GM23248 (cell line): ENCODE measurements around the gene QKI. TPM values are rescaled to one million over a fixed set of nuclear protein-coding genes. Genes with fewer than 3 reads are reported as not detected.

Experiments
- DNase-seq: peaks from one replicate; pipeline ENCODE4 v3.0.0-alpha.2; 2015
- H2AFZ ChIP-seq: fragments of 200-600 bp; sonication (generic); 2 replicates; pipeline ENCODE4 v1.6.1; 2016; ENCODE audit warnings: antibody characterized with exemption
- H3F3A ChIP-seq: fragments of 200-600 bp; sonication (generic); 2 replicates; pipeline ENCODE4 v1.6.1; 2016; ENCODE audit warnings: mild to moderate bottlenecking, antibody characterized with exemption, mixed run types; ENCODE audit not compliant: insufficient read depth
- H3K27ac ChIP-seq: fragments of 200-600 bp; sonication (generic); 2 replicates; pipeline ENCODE4 v1.5.1; 2016; ENCODE audit warnings: mild to moderate bottlenecking
- H3K27me3 ChIP-seq: fragments of 200-600 bp; sonication (generic); replicated peaks from 2 replicates; pipeline ENCODE4 v1.6.1; 2016; ENCODE audit warnings: mild to moderate bottlenecking; ENCODE audit not compliant: insufficient read depth
- H3K36me3 ChIP-seq: fragments of 200-600 bp; sonication (generic); 2 replicates; pipeline ENCODE4 v1.6.1; 2016; ENCODE audit warnings: low read depth, mild to moderate bottlenecking
- H3K4me1 ChIP-seq: fragments of 200-600 bp; sonication (generic); 2 replicates; pipeline ENCODE4 v1.6.1; 2016; ENCODE audit warnings: mild to moderate bottlenecking; ENCODE audit not compliant: insufficient read depth
- H3K4me2 ChIP-seq: fragments of 200-600 bp; sonication (generic); one replicate; pipeline ENCODE4 v1.6.1; 2016; ENCODE audit warnings: mild to moderate bottlenecking; ENCODE audit not compliant: unreplicated experiment
- H3K4me3 ChIP-seq: fragments of 200-600 bp; sonication (generic); 2 replicates; pipeline ENCODE4 v1.5.1; 2016; ENCODE audit warnings: mild to moderate bottlenecking
- H3K79me2 ChIP-seq: fragments of 200-600 bp; sonication (generic); 2 replicates; pipeline ENCODE4 v1.6.1; 2016; ENCODE audit warnings: mild to moderate bottlenecking; ENCODE audit not compliant: insufficient read depth
- H3K9ac ChIP-seq: fragments of 200-600 bp; sonication (generic); 2 replicates; pipeline ENCODE4 v1.6.1; 2016; ENCODE audit warnings: mild to moderate bottlenecking
- H3K9me2 ChIP-seq: fragments of 200-600 bp; sonication (generic); 2 replicates; pipeline ENCODE4 v1.6.1; 2016; ENCODE audit warnings: mixed run types, mild to moderate bottlenecking, moderate library complexity; ENCODE audit not compliant: insufficient read depth
- H3K9me3 ChIP-seq: fragments of 200-600 bp; sonication (generic); one replicate; pipeline ENCODE4 v1.6.1; 2017; ENCODE audit warnings: low read depth
- H4K20me1 ChIP-seq: fragments of 200-600 bp; sonication (generic); 2 replicates; pipeline ENCODE4 v1.6.0; 2016; ENCODE audit not compliant: insufficient read depth
- EZH2 ChIP-seq: fragments of 200-600 bp; sonication (generic); IDR thresholded peaks from 2 replicates; pipeline ENCODE4 v1.6.1; 2018; ENCODE audit warnings: antibody characterized with exemption, mild to moderate bottlenecking; ENCODE audit not compliant: insufficient read depth, poor library complexity, severe bottlenecking
- EZH2phosphoT487 ChIP-seq: fragments of 200-600 bp; sonication (generic); IDR thresholded peaks from 2 replicates; pipeline ENCODE4 v1.6.1; 2018; ENCODE audit warnings: antibody characterized with exemption, moderate library complexity, mild to moderate bottlenecking, low read depth; ENCODE audit not compliant: insufficient read depth
- WGBS, 2 experiments: methylation state at CpG; one replicate each; pipeline ENCODE4 v1.1.6; 2015 to 2017; ENCODE audit warnings: low lambda C conversion rate in 2 of 2, low coverage in 1 of 2; ENCODE audit errors: missing lambda C conversion rate in 2 of 2; 5-methylcytosine and 5-hydroxymethylcytosine counted together
- in situ Hi-C: fragments of 300-500 bp; cut with MboI; formaldehyde crosslinking; loops from 2 replicates; pipeline ENCODE4 v1.15.0; 2020
- polyA plus RNA-seq: library from polyadenylated mRNA; unstranded; fragments of >200 nt; fragmentation: Nextera tagmentation; extraction: Ambion mirVana; gene quantifications from 2 replicates; pipeline ENCODE4 v1.2.1, GENCODE V29; 2016
- total RNA-seq: library from RNA; depleted of rRNA; stranded (reverse); fragments of >200 nt; shearing (Covaris generic); gene quantifications from 2 replicates; pipeline ENCODE4 v1.2.3, GENCODE V29; 2014

Gene QKI
- total and polyA plus RNA-seq, 2 experiments from 2014 or later = 13.6 to 145 TPM

- peaks cover under 1% of the 10 kb centered on the region for H3K4me1 ChIP-seq
- H3K4me3 ChIP-seq = no peak overlapping the region
- no peaks in the 10 kb centered on the region for H3K9me2 ChIP-seq
- peaks cover 18% of the 10 kb centered on the region for H3K79me2 ChIP-seq
- no peak overlapping the region for H3K4me2 ChIP-seq
- TF ChIP-seq EZH2 (no peak), EZH2phosphoT487 (no peak)
- no peaks in the 10 kb centered on the region for H3K27me3 ChIP-seq
- no peak overlapping the region for H3K27ac ChIP-seq
- no peaks in the 10 kb centered on the region for H4K20me1 ChIP-seq
- no peak overlapping the region for H2AFZ ChIP-seq
- H3K9me3 ChIP-seq = no peaks in the 10 kb centered on the region
- WGBS, 2 experiments = 88 to 91% methylated on average over 4 of the region's 4 CpGs
- in situ Hi-C loops = loop anchor here (25.0 kb wide), 1 partner anchor 1664 kb away; no protein-coding TSS in a partner anchor
- H3F3A ChIP-seq = peaks cover 8% of the 10 kb centered on the region; the same call in 1 of the 2 replicates
- no peak for DNase-seq
- peaks cover 29% of the 10 kb centered on the region; the same call in 1 of the 2 replicates for H3K36me3 ChIP-seq
- H3K9ac ChIP-seq = no peak overlapping the region
These were observed 159.1 kb downstream of the QKI start for GRCh38 chr6:163573503-163574179.

GRCh38 chr6:163576114-163576513 lies 161.6 kb downstream of the QKI start:
- Histone ChIP-seq H3K4me2 (no peak overlapping the region), H3K9ac (no peak overlapping the region), H3K9me3 (no peaks in the 10 kb centered on the region), H3K27me3 (no peaks in the 10 kb centered on the region), H3F3A (peaks cover 10% of the 10 kb centered on the region; the same call in 1 of the 2 replicates), H3K9me2 (no peaks in the 10 kb centered on the region), H3K36me3 (peaks cover 22% of the 10 kb centered on the region; the same call in 1 of the 2 replicates), H3K27ac (no peak overlapping the region), H3K4me3 (no peak overlapping the region), H2AFZ (no peak overlapping the region), H3K4me1 (peaks cover 17% of the 10 kb centered on the region), H4K20me1 (no peaks in the 10 kb centered on the region), H3K79me2 (no peaks in the 10 kb centered on the region)
- 67 to 71% methylated on average over 4 of the region's 4 CpGs for WGBS, 2 experiments
- in situ Hi-C loops = no loop called here
- DNase-seq = no peak
- TF ChIP-seq EZH2phosphoT487 = no peak
- no peak for TF ChIP-seq EZH2

- Histone ChIP-seq H4K20me1 (no peaks in the 10 kb centered on the region), H3K79me2 (no peaks in the 10 kb centered on the region), H2AFZ (no peak overlapping the region), H3K4me3 (no peak overlapping the region), H3K9me3 (no peaks in the 10 kb centered on the region), H3K9me2 (no peaks in the 10 kb centered on the region), H3K36me3 (0 out of 2 replicates have a peak, but pooled peaks cover 18% of the 10 kb centered on the region), H3K4me2 (no peak overlapping the region), H3K9ac (no peak overlapping the region), H3K27me3 (no peaks in the 10 kb centered on the region), H3F3A (peaks cover 10% of the 10 kb centered on the region; the same call in 1 of the 2 replicates), H3K27ac (no peak overlapping the region), H3K4me1 (peaks cover 17% of the 10 kb centered on the region)
- DNase-seq = peak; percentile 16
- 77 to 80% methylated on average over 3 of the region's 3 CpGs for WGBS, 2 experiments
- in situ Hi-C loops = no loop called here
- no peak for TF ChIP-seq EZH2
- TF ChIP-seq EZH2phosphoT487 = no peak
These were observed 162.9 kb downstream of the QKI start for GRCh38 chr6:163577404-163577803.

- no peak overlapping the region for H2AFZ ChIP-seq
- H3K4me1 ChIP-seq = peaks cover 17% of the 10 kb centered on the region
- TF ChIP-seq EZH2phosphoT487 = no peak
- no peak for TF ChIP-seq EZH2
- no peak overlapping the region for H3K9ac ChIP-seq
- no peaks in the 10 kb centered on the region for H3K9me3 ChIP-seq
- no peaks in the 10 kb centered on the region for H4K20me1 ChIP-seq
- no peaks in the 10 kb centered on the region for H3K79me2 ChIP-seq
- 28 to 30% methylated on average over 13 of the region's 13 CpGs for WGBS, 2 experiments
- in situ Hi-C loops = no loop called here
- H3K4me2 ChIP-seq = no peak overlapping the region
- H3K4me3 ChIP-seq = no peak overlapping the region
- no peaks in the 10 kb centered on the region for H3K9me2 ChIP-seq
- H3K36me3 ChIP-seq = 0 out of 2 replicates have a peak, but pooled peaks cover 9% of the 10 kb centered on the region
- no peaks in the 10 kb centered on the region for H3K27me3 ChIP-seq
- H3K27ac ChIP-seq = no peak overlapping the region
- DNase-seq = peak; percentile 23
- H3F3A ChIP-seq = peaks cover 13% of the 10 kb centered on the region
These were observed 164.8 kb downstream of the QKI start for GRCh38 chr6:163579111-163579879.
